Measurements from ENCODE around the gene RMI2.

The RMI2 gene

DNA sequence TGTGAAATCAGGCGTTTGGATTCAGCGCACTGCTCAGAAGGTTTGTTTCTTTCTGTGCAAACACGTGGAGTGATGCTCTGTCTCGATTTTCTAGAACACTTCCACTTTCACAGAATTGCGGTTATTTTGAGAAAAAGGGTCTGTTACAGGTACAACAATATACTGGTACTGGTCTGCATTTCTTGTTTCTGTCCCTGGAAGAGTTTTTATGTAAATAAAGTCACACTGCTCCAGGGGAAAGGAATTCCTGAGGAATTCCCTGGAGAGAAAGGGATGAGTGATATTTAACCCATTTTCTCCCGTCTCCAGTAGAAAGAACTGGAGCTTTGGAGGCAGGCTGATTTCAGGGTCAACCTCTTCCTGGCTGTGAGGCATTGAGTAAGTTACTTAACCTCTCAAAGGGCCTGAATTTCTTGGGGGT is 16.2 kb upstream of the RMI2 start:
- DNase-seq = no peak

- DNase-seq = no peak
Observed at GRCh38 chr16:11329891-11330290, 15.4 kb upstream of the RMI2 start.

DNA sequence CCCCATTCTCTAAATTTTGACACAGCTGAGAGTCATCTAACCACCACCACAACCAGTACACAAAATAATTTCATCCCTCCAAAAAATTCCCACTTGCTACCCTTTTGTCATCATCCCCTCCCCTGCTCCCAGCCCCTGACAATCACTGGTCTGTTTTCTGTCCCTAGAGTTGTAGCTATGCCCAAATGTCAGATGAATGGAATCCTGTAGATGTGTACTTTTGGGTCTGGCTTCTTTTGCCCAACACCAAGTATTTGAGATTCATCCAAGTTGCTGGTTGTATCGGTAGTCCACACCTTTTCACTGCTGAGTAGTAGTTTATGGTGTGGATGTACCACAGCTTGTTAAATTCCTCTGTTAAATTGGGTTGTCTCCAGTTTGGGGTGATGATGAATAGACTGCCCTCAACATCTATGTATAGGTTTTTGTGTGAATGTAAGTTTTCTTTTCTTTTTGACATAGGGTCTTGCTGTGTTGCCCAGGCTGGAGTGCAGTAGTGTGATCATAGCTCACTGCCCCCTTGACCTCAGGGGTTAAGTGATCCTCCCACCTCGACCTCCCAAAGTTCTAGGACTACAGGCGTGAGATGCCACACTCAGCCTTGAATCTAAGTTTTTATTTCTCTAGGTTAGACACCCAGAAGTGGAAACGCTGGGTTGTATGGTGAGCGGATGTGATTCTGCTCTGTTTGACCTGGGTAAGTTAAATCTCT is 14.6 kb upstream of the RMI2 start:
- DNase-seq = no peak

DNA sequence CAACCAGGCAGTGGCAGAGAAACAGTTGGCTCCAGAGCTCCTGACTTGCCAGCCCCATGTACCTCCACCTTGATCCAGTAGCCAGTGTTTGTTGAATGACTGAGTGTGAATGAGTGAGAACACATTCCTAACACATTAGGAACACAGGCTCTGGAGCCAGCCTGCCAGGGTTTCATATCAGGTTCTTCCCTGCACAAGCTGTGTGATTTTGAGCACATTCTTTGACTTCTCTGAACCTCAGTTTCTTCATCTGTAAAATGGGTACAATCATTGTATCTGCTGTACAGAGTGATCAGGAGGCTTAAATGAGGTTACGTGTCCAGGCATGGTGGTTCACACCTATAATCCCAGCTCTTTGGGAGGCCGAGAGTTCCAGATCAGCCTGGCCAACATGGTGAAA is 13.3 kb upstream of the RMI2 start:
- DNase-seq = no peak

DNA sequence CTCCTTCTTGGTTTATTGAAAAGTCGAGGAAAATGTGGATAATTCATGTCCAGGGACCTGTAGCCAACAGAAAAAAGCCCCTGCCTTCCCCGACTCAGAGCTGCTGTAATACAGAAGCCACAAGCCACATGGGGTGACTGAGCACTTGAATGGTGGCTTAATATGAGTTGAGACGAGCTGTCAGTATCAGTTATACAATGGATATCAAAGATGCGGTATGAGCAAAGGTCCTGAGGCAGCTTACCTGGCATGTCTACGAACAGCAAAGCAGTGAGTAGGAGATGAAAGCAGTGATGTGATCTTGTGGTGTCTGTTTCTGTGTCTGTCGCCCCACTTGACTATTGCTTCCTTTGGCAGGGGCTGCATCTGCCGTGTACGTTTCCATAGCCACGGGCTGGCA is 12.2 kb upstream of the RMI2 start:
- no peak for DNase-seq

DNA sequence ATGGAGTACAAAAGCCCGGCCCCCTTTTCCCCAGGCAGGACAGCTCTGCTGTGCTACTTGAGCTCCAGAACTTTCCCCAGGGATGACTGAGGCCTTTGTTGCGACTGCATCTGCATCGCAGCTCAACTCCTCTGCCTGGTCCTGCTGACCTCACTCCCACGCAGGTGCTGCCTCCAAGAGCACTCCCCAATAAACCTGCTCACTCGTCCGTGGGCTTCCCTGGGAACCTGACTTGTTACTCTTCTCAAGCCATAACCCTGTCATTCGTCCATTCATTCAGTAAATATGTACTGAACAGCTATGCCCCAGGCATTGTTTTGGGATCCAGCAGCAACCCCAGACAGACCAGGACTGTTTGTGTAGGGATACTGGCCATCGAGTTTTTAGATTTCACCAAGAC is 11.6 kb upstream of the RMI2 start:
- no peak for DNase-seq

DNA sequence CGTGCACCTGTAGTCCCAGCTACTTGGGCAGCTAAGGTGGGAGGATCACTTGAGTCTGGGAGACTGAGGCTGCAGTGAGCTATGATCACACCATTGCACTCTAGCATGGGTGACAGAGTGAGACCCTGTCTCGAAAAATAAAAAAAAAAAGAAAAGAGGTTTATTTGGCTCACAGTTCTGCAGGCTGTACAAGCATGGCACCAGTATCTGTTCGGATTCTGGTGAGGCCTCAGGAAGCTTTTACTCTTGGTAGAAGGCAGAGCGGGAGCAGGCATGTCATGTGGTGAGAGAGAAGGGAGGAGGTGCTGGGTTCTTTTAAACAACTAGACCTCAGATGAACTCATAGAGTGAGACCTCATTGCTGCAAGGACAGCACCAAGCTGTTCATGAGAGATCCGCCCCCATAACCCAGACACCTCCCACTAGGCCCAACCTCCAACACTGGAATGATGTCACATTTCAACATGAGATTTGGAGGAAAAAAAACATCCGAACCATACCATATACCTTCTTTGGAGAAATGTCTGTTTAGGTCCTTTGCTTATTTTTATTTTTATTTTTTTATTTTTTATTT is 10.3 kb upstream of the RMI2 start:
- DNase-seq = no peak

DNA sequence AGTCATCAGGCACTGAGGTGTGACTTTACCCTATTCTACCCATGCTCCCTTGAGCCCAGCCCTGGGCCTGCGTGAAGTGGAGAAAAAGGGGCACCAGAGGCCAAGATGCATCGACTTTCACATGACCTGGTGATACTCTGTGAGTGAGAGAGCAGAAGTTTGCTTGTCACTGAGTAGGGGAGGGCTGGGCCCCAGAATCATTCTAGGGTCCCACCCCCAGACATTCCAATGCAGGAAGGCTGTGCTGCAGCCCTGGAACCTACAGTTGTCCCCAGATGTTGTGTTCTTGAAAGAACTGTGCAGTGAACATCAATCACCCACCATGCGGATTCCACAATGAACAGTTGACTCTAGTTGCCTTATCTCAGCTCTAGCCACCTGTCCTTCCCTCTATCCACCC is 6.2 kb upstream of the RMI2 start:
- no peak for DNase-seq

- no peak for DNase-seq
Observed at GRCh38 chr16:11340710-11341109, 4.5 kb upstream of the RMI2 start.

DNA sequence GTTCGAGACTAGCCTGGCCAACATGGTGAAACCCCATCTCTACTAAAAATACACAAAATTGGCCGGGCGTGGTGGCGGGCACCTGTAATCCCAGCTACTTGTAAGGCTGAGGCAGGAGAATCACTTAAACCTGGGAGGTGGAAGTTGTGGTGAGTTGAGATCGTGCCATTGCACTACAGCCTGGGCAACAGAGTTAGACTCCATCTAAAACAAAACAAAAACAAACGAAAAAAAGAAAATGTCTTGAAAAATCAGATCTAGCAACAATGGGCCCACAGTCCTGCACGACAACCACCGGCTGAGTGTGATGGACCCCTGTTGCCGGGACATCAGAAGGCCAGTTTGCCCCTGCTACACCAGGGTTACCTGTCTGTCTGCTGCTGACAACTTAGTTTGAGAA is 3.9 kb upstream of the RMI2 start:
- DNase-seq = no peak

- DNase-seq = no peak
Observed at GRCh38 chr16:11342021-11342855, 3.0 kb upstream of the RMI2 start.

DNA sequence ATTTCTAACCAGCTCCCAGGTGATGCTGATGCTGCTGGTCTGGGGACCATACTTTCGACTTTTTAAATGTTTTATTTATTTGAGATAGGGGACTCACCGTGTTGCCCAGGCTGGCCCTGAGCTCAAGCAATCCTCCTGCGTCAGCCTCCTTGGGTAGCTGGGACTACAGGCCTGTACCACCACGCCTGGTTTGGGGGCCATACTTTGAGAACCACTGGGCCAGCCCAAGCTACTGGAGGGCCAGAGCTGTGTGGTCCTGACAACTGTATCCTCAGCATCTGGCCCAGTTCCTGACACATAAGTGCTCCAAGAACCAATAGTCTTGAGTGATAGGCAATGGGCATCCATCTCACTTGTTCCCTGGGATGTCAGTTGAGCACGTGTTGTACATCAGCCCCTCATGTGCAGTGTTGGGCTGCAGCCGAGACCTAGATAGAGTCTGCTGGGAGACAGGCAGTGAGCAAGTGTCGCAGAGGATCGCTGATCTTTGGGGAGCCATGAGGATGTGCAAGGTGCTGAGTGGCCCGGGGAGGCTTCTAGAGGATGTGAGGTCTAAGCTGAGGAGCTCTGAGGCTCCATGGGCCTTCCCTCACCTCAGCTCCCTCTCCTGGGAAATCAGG is 1.6 kb downstream of the RMI2 start:
- no peak for DNase-seq

DNA sequence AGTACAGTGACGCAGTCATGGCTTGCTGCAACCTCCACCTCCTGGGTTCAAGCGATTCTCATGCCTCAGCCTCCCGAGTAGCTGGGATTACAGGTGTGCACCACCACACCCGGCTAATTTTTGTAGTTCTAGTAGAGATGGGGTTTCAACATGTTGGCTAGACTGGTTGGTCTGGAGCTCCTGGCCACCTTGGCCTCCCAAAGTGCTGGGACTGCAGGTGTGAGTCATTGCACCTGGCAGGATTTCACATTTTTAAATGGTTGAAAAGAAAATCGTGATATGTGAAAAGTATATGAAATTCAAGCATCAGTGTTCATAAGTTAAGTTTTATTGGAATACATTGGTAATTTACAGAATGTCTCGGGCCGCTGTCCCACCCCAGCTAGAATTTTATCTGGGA is 2.6 kb downstream of the RMI2 start:
- DNase-seq = no peak

GRCh38 chr16:11348737-11349598 is 3.7 kb downstream of the RMI2 start:
- no peak for DNase-seq

DNA sequence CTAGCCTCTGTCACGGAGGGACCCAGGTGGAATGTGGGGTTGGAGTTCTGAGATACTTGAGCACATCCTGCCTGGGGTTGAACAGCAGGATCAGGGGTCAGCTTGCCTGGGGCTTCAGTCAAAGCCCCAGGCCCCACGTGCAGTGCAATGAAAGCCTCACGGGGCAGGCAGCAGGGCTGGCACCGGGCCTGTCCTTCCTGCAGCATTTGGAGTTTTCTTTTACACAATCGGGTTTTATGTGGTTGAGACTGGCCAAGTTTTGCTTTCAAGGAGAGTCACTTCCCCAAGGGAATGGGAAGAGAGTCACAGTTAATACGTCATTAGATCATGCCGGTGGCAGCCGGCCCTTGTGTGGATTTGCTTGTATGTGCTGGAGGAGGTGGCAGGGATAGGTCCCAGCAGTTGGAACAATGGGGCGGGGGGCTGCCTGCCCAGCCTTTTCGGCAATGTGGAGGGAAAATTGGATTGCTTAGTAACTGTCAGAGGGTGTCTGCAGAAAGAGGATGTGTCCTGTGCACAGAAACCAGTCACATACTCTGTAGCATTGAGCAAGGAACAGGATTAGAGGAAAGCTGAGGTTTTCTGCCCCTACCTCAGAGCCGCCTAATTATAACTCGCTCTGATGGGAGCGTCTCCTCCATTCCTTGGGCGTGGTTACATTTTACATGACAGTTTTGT is 4.5 kb downstream of the RMI2 start:
- no peak for DNase-seq

GRCh38 chr16:11350519-11350918 is 5.3 kb downstream of the RMI2 start:
- DNase-seq = no peak

- no peak for DNase-seq
Observed at GRCh38 chr16:11350921-11351335, 5.7 kb downstream of the RMI2 start.

DNA sequence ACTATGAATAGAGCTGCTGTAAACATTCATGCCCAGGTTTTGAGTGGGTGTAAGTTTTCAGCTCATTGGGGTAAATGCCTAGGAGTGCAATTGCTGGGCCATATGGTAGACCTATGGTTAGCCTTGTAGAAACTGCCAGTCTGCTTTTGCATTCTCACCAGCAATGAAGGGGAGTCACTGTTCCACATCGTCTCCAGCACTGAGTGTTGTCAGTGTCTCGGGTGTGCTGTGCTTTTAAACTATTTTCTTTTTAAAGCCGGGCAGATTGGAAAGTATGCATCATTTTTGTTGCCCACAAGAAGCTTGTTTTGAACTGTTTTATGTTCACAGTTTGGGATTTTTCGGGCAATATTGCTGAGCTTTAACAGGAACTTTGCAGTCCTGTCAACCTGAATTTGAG is 7.9 kb downstream of the RMI2 start:
- no peak for DNase-seq

DNA sequence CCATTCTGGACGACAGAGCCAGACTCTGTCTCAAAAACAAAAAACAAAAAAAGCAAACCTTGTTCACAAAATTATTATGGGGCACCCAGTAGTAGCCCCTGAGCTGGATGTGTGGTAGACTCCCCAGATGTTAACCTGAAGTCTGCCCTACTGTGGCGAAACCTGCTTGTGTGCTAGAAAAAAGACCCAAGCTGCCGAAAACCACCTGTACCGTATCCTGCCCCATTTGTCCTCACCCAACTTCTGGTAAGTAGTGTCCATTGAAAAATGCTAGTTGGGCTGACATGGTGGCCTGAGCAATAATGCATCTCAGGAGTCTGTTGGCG is 9.1 kb downstream of the RMI2 start:
- DNase-seq = no peak

DNA sequence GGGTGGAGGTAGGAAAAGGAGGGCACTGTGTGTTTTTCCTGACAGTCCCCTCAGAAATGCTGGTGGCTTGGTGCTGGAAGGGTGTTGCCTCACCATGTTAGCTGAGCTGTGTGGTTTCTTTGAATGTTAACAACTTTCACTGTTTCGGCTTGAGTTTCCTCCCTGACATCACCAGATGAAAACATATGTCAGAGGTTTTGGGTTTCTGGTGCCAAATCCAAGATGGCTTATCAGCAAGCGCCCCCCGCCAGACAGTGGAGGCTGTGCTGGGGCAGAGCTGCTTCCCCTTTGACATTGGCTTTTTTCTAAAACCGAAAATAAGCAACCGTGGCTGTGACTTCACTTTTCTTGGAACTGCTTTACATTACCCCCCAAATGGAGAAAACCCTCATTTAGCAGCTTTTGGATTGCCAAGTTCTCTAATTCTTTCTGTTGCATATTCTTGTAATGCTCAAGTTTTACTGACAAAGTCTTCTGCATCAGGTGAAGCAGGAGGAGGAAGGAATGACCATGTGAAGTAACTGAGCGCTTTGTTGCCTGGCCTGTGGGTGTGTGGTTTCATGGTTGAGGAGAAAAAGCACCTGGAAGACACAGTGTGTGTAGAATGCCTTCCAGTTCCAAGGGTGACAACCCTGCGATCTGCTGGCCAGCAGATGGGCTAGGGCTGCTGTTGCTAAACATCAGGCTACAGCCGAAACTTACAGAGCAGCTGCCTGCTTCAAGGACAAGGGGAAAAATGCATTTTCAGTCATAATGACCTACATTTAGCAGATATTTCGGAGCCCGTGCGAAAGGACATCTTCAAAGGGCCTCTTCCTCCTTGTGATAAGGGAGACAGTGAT is 9.7 kb downstream of the RMI2 start:
- no peak for DNase-seq

- no peak for DNase-seq
Observed at GRCh38 chr16:11355862-11356261, 10.6 kb downstream of the RMI2 start.
